Thyroid gland (tissue), 4 donors: ENCODE measurements around the gene TNP2.

Source experiments
- CTCF ChIP-seq, 6 experiments: fragments of 200-600 bp in 3 of 6; fragments of 450-650 bp in 3 of 6; sonication (generic) in 3 of 6; IDR thresholded peaks; one replicate each; pipeline ENCODE4 v1.5.1; 2016 to 2019; ENCODE audit warnings: antibody characterized with exemption in 6 of 6, mild to moderate bottlenecking in 2 of 6, inconsistent platforms in 1 of 6, moderate library complexity in 1 of 6
- POLR2A ChIP-seq, 2 donors: fragments of 450-650 bp; IDR thresholded peaks; one replicate each; pipeline ENCODE4 v1.6.1; 2017; ENCODE audit warnings: antibody characterized with exemption in 2 of 2, mild to moderate bottlenecking in 2 of 2, moderate library complexity in 1 of 2

DNA sequence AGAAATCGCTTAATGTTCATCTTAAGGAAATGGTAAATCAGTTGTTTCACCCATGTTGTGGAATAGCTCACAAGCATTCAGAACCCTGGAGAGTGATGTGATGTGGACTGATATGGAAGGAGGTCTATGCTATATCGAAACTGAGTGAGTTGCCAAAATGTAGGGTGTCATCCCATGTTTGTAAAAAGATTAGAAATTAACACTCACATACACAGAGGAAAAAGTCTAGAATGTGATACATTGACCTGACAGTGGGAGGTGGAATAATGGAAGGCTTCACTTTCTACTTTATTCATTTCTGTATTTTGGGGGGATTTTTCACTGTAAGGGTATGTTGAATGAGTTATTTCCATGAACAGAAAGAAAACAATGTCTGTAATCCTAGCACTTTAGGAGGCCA lies 16.7 kb upstream of the TNP2 start:
- TF ChIP-seq CTCF (IDR thresholded peaks at IDR 0.05) (no peak), POLR2A (IDR thresholded peaks at IDR 0.05) (no peak)
